K562 (cell line): Measurements from ENCODE around the gene TMPRSS7. TPM values are rescaled to one million over a fixed set of nuclear protein-coding genes. Genes with fewer than 3 reads are reported as not detected.
A peak's percentile ranks its signal among the peaks of the same experiment; 100 is the strongest.

Experiments
- microRNA counts: library from miRNA; unstranded; fragments of <30 nt; microRNA quantifications from one replicate; lab custom pipeline; 2016
- microRNA-seq: library from miRNA; unstranded; fragments of <30 nt; microRNA quantifications from one replicate; pipeline ENCODE4, GENCODE V29; 2018; ENCODE audit warnings: borderline microRNAs expressed
- polyA plus RNA-seq, 8 experiments: library from polyadenylated mRNA; depleted of rRNA in 4 of 8; stranded (reverse) in 5 of 8; unstranded in 3 of 8; fragments of >200 nt; fragmentation: Nextera tagmentation in 2 of 8; fragmentation: Illumina TruSeq in 1 of 8; extraction: Ambion mirVana in 2 of 8; extraction: Trizol in 1 of 8; gene quantifications; 2 replicates each; pipeline versions ENCODE4 v1.2.1 to v1.2.3, GENCODE V29; 2011 to 2014; ENCODE audit warnings: inconsistent platforms in 1 of 8, missing spikeins in 1 of 8
- small RNA-seq: library from RNA; depleted of rRNA; stranded (forward); fragments of <200 nt; gene quantifications from one replicate; pipeline ENCODE3, GENCODE V24; 2014
- total RNA-seq, 7 experiments: library from RNA; depleted of rRNA in 6 of 7; stranded (reverse); fragments of >200 nt in 6 of 7; fragmentation: Illumina TruSeq in 2 of 7; extraction: Trizol in 2 of 7; gene quantifications; 2 replicates each; pipeline versions ENCODE4 v1.2.1 to v1.2.3, GENCODE V29; 2011 to 2021; ENCODE audit warnings: low replicate concordance in 1 of 7

The TMPRSS7 gene
- total and polyA plus RNA-seq, 9 of the 15 experiments (the other 6 are each of a cell fraction or from before 2014, with no cell fraction given): not detected

MicroRNAs within 50 kb of the gene (microRNA counts, 767-probe panel; counts per million panel counts)
- microRNA hsa-miR-567 (lab: Ali Mortazavi, UCI): 870 counts per million, percentile 17 among the panel's probes with 10 or more counts

Small RNA genes within 50 kb of the gene (microRNA-seq; reads per million reads assigned to microRNA genes)
- not detected for gene MIR567

Small RNA genes within 50 kb of the gene (small RNA-seq; reads per million reads assigned to genes)
- not detected for gene MIR567

Other genes starting within 250 kb of the TMPRSS7 start
- not detected in 2 replicates for gene PHLDB2, start 175.5 kb upstream of the TMPRSS7 start, total RNA-seq (2014; rRNA removed)
- not detected in 2 replicates for gene PHLDB2, start 175.5 kb upstream of the TMPRSS7 start, total RNA-seq (2014; rRNA removed; fragmentation: Illumina TruSeq; extraction: Trizol)
- gene PHLDB2, start 175.5 kb upstream of the TMPRSS7 start, total RNA-seq (2015; rRNA removed; fragmentation: Illumina TruSeq; extraction: Trizol): not detected in 2 replicates
- gene PHLDB2, start 175.5 kb upstream of the TMPRSS7 start, total RNA-seq (2021): 0.04 and 0.07 TPM in 2 replicates
- not detected in 2 replicates for gene PHLDB2, start 175.5 kb upstream of the TMPRSS7 start, polyA plus RNA-seq (2011; rRNA removed)
- not detected in 2 replicates for gene PHLDB2, start 175.5 kb upstream of the TMPRSS7 start, polyA plus RNA-seq (2014; fragmentation: Illumina TruSeq; extraction: Trizol)
- not detected for gene PHLDB2, start 175.5 kb upstream of the TMPRSS7 start, polyA plus RNA-seq (2014; fragmentation: Nextera tagmentation; extraction: Ambion mirVana)
- not detected in 2 replicates for gene PHLDB2, start 175.5 kb upstream of the TMPRSS7 start, polyA plus RNA-seq (2014; rRNA removed)
- gene ABHD10, start 55.7 kb upstream of the TMPRSS7 start, total RNA-seq (2014; rRNA removed): 10.1 and 11.4 TPM in 2 replicates
- 14.8 and 17.5 TPM in 2 replicates for gene ABHD10, start 55.7 kb upstream of the TMPRSS7 start, total RNA-seq (2014; rRNA removed; fragmentation: Illumina TruSeq; extraction: Trizol)
- gene ABHD10, start 55.7 kb upstream of the TMPRSS7 start, total RNA-seq (2015; rRNA removed; fragmentation: Illumina TruSeq; extraction: Trizol): 12.7 and 14.1 TPM in 2 replicates
- gene ABHD10, start 55.7 kb upstream of the TMPRSS7 start, total RNA-seq (2021): 17.4 and 19.5 TPM in 2 replicates
- 29.5 and 29.7 TPM in 2 replicates for gene ABHD10, start 55.7 kb upstream of the TMPRSS7 start, polyA plus RNA-seq (2011; rRNA removed)
- 11.5 and 15.8 TPM in 2 replicates for gene ABHD10, start 55.7 kb upstream of the TMPRSS7 start, polyA plus RNA-seq (2014; fragmentation: Illumina TruSeq; extraction: Trizol)
- gene ABHD10, start 55.7 kb upstream of the TMPRSS7 start, polyA plus RNA-seq (2014; fragmentation: Nextera tagmentation; extraction: Ambion mirVana): 1 to 10 TPM; 6.1 to 9.9 TPM
- 11.5 and 11.8 TPM in 2 replicates for gene ABHD10, start 55.7 kb upstream of the TMPRSS7 start, polyA plus RNA-seq (2014; rRNA removed)
- not detected in 2 replicates for gene TAGLN3, start 35.8 kb upstream of the TMPRSS7 start, total RNA-seq (2014; rRNA removed)
- gene TAGLN3, start 35.8 kb upstream of the TMPRSS7 start, total RNA-seq (2014; rRNA removed; fragmentation: Illumina TruSeq; extraction: Trizol): not detected in 2 replicates
- gene TAGLN3, start 35.8 kb upstream of the TMPRSS7 start, total RNA-seq (2015; rRNA removed; fragmentation: Illumina TruSeq; extraction: Trizol): not detected in 2 replicates
- gene TAGLN3, start 35.8 kb upstream of the TMPRSS7 start, total RNA-seq (2021): not detected in 2 replicates
- 0.06 TPM in 1 of 2 replicates, not detected in the other for gene TAGLN3, start 35.8 kb upstream of the TMPRSS7 start, polyA plus RNA-seq (2011; rRNA removed)
- gene TAGLN3, start 35.8 kb upstream of the TMPRSS7 start, polyA plus RNA-seq (2014; fragmentation: Illumina TruSeq; extraction: Trizol): not detected in 2 replicates
- gene TAGLN3, start 35.8 kb upstream of the TMPRSS7 start, polyA plus RNA-seq (2014; fragmentation: Nextera tagmentation; extraction: Ambion mirVana): under 1 TPM in 1 of 2 experiments, not detected in 1; 0.06 TPM
- not detected in 2 replicates for gene TAGLN3, start 35.8 kb upstream of the TMPRSS7 start, polyA plus RNA-seq (2014; rRNA removed)
- gene C3orf52, start 51.7 kb downstream of the TMPRSS7 start, total RNA-seq (2014; rRNA removed): 2.8 and 3.2 TPM in 2 replicates
- 5.0 and 5.2 TPM in 2 replicates for gene C3orf52, start 51.7 kb downstream of the TMPRSS7 start, total RNA-seq (2014; rRNA removed; fragmentation: Illumina TruSeq; extraction: Trizol)
- gene C3orf52, start 51.7 kb downstream of the TMPRSS7 start, total RNA-seq (2015; rRNA removed; fragmentation: Illumina TruSeq; extraction: Trizol): 3.2 and 3.6 TPM in 2 replicates
- 3.4 and 4.0 TPM in 2 replicates for gene C3orf52, start 51.7 kb downstream of the TMPRSS7 start, total RNA-seq (2021)
- gene C3orf52, start 51.7 kb downstream of the TMPRSS7 start, polyA plus RNA-seq (2011; rRNA removed): 2.4 and 6.1 TPM in 2 replicates
- 3.3 and 3.8 TPM in 2 replicates for gene C3orf52, start 51.7 kb downstream of the TMPRSS7 start, polyA plus RNA-seq (2014; fragmentation: Illumina TruSeq; extraction: Trizol)
- gene C3orf52, start 51.7 kb downstream of the TMPRSS7 start, polyA plus RNA-seq (2014; fragmentation: Nextera tagmentation; extraction: Ambion mirVana): 1 to 10 TPM; 5.5 to 5.6 TPM
- 3.4 and 3.5 TPM in 2 replicates for gene C3orf52, start 51.7 kb downstream of the TMPRSS7 start, polyA plus RNA-seq (2014; rRNA removed)
- gene GCSAM, start 98.5 kb downstream of the TMPRSS7 start, total RNA-seq (2014; rRNA removed): not detected in 2 replicates
- not detected in 2 replicates for gene GCSAM, start 98.5 kb downstream of the TMPRSS7 start, total RNA-seq (2014; rRNA removed; fragmentation: Illumina TruSeq; extraction: Trizol)
- gene GCSAM, start 98.5 kb downstream of the TMPRSS7 start, total RNA-seq (2015; rRNA removed; fragmentation: Illumina TruSeq; extraction: Trizol): not detected in 2 replicates
- gene GCSAM, start 98.5 kb downstream of the TMPRSS7 start, total RNA-seq (2021): 0.04 TPM in 1 of 2 replicates, not detected in the other
- gene GCSAM, start 98.5 kb downstream of the TMPRSS7 start, polyA plus RNA-seq (2011; rRNA removed): not detected in 2 replicates
- gene GCSAM, start 98.5 kb downstream of the TMPRSS7 start, polyA plus RNA-seq (2014; fragmentation: Illumina TruSeq; extraction: Trizol): not detected in 2 replicates
- gene GCSAM, start 98.5 kb downstream of the TMPRSS7 start, polyA plus RNA-seq (2014; fragmentation: Nextera tagmentation; extraction: Ambion mirVana): under 1 TPM in 1 of 2 experiments, not detected in 1; 0.10 TPM
- not detected in 2 replicates for gene GCSAM, start 98.5 kb downstream of the TMPRSS7 start, polyA plus RNA-seq (2014; rRNA removed)